ENCODE measurements around the gene MAP2.

DNA sequence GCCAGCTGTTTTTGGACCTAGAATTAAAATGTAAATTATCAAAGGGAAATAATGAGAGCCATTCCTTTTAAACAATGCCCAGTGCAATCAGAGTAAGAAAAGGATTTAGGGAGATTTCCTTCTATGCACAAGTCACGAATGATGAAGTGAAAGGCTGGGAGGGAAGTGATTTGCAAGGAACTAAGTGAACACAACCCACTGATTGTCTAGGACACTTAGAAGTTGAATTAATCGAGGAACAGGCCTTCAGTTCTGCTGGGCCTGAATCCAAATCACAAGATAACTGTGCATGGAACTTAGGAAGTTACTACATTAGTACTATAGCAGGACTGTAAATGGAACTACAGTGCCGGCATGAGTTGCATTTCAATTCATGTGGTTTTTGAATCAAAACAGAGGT, 17.7 kb downstream of the MAP2 start:
- TF ChIP-seq SP1 (IDR thresholded peaks at IDR 0.05) (no peak), BHLHE40 (IDR thresholded peaks at IDR 0.05; ENCODE audit: borderline replicate concordance) (no peak), ZNF384 (IDR thresholded peaks at IDR 0.05) (no peak), FOXA1 (IDR thresholded peaks at IDR 0.05) (no peak), FOXK2 (IDR thresholded peaks at IDR 0.05) (no peak), ELF4 (IDR thresholded peaks at IDR 0.05) (no peak), NFRKB (IDR thresholded peaks at IDR 0.05) (no peak)
